ENCODE measurements around the gene CSTF2. TPM values are rescaled to one million over a fixed set of nuclear protein-coding genes. Genes with fewer than 3 reads are reported as not detected.

The CSTF2 gene
- total RNA-seq, 4 donors from 2014 or later = 15.3 to 26.5 (median 18.0) TPM

GRCh38 chrX:100871594-100872560 lies 51.7 kb downstream of the CSTF2 start:
- Histone ChIP-seq H3K36me3 (no peaks in the 10 kb centered on the region), H3K27me3 (no peaks in the 10 kb centered on the region), H3K9me3 (no peaks in the 10 kb centered on the region), H3K27ac (peak overlapping the region in 3 of 4 donors; percentile 16 to 47 (median 36)), H3K4me3 (peak overlapping the region in 3 of 4 donors; percentile 7 to 40 (median 27)), H3K4me1 (no peaks in the 10 kb centered on the region)
- DNase-seq = peak; percentile 22
- WGBS, 2 donors (ENCODE audit: low coverage in 1 of 2) = 0 to 49% methylated on average over 1 to 9 of the region's 9 CpGs
- intact Hi-C loops (cut with DNase I; ENCODE audit: low total_unique reads) (no loop called here), in situ Hi-C loops (cut with MboI; ENCODE audit: low pct_ligation_motif_present in 1 of 4, low pct_unique_long_range_greater_than_20kb in 1 of 4, low sequenced_read_pairs in 3 of 4) (no loop called here)
- TF ChIP-seq POLR2AphosphoS5 (IDR thresholded peaks at IDR 0.05) (no peak), CTCF (IDR thresholded peaks at IDR 0.05) (no peak), EP300 (IDR thresholded peaks at IDR 0.05; ENCODE audit: low read depth) (no peak), POLR2A (IDR thresholded peaks at IDR 0.05) (no peak)

GRCh38 chrX:100874325-100874724 lies 54.1 kb downstream of the CSTF2 start, which contains the start of gene NOX1:
Gene NOX1, minus strand, starts transcription at chrX:100874359. Its CDS starts 220 bp downstream, at chrX:100874139.
- no peaks in the 10 kb centered on the region for H3K36me3 ChIP-seq
- peak; percentile 36 for DNase-seq
- TF ChIP-seq POLR2A (IDR thresholded peaks at IDR 0.05) (no peak), POLR2AphosphoS5 (IDR thresholded peaks at IDR 0.05) (peak in 1 of 3 donors; percentile 24)
- no peaks in the 10 kb centered on the region for H3K9me3 ChIP-seq
- peak within 1 kb of the TSS; percentile 42 to 67 (median 55) for H3K27ac ChIP-seq
- H3K4me1 ChIP-seq = no peaks in the 10 kb centered on the region
- peak within 1 kb of the TSS in 3 of 4 donors; percentile 16 to 40 (median 27) for H3K4me3 ChIP-seq
- 25% methylated on average over 2 of the region's 2 CpGs; no CpG with 5 or more reads in 1 of the 2 donors for WGBS, 2 donors (ENCODE audit: low coverage in 1 of 2)
- in situ Hi-C loops (cut with MboI; ENCODE audit: low pct_ligation_motif_present in 1 of 4, low pct_unique_long_range_greater_than_20kb in 1 of 4, low sequenced_read_pairs in 3 of 4) = no loop called here
- intact Hi-C loops (cut with DNase I; ENCODE audit: low total_unique reads) = no loop called here
- no peaks in the 10 kb centered on the region for H3K27me3 ChIP-seq

- Histone ChIP-seq H3K27ac (peak overlapping the region in 1 of 4 donors; percentile 47), H3K4me3 (no peak overlapping the region), H3K36me3 (no peaks in the 10 kb centered on the region), H3K4me1 (peaks cover 0 to 6% (median 2%) of the 10 kb centered on the region in 4 donors), H3K27me3 (no peaks in the 10 kb centered on the region), H3K9me3 (no peaks in the 10 kb centered on the region)
- TF ChIP-seq EP300 (IDR thresholded peaks at IDR 0.05; ENCODE audit: low read depth) (no peak), POLR2AphosphoS5 (IDR thresholded peaks at IDR 0.05) (no peak), CTCF (IDR thresholded peaks at IDR 0.05) (no peak), POLR2A (IDR thresholded peaks at IDR 0.05) (no peak)
- in situ Hi-C loops (cut with MboI; ENCODE audit: low pct_ligation_motif_present in 1 of 4, low pct_unique_long_range_greater_than_20kb in 1 of 4, low sequenced_read_pairs in 3 of 4) (no loop called here), intact Hi-C loops (cut with DNase I; ENCODE audit: low total_unique reads) (no loop called here)
- WGBS, 2 donors (ENCODE audit: low coverage in 1 of 2) = 65 to 67% methylated on average over 1 to 2 of the region's 2 CpGs
- DNase-seq = no peak
Measured at GRCh38 chrX:100880368-100880767, 60.2 kb downstream of the CSTF2 start.

- in situ Hi-C loops (cut with MboI; ENCODE audit: low pct_ligation_motif_present in 1 of 4, low pct_unique_long_range_greater_than_20kb in 1 of 4, low sequenced_read_pairs in 3 of 4) = no loop called here
- intact Hi-C loops (cut with DNase I; ENCODE audit: low total_unique reads) = no loop called here
- no peak for DNase-seq
- no peaks in the 10 kb centered on the region for H3K36me3 ChIP-seq
- WGBS, 2 donors (ENCODE audit: low coverage in 1 of 2) = 35% methylated on average over 4 of the region's 4 CpGs; no CpG with 5 or more reads in 1 of the 2 donors
- no peaks in the 10 kb centered on the region for H3K27me3 ChIP-seq
- H3K4me3 ChIP-seq = no peak overlapping the region
- peaks cover 0 to 6% (median 2%) of the 10 kb centered on the region in 4 donors for H3K4me1 ChIP-seq
- no peaks in the 10 kb centered on the region for H3K9me3 ChIP-seq
- H3K27ac ChIP-seq = peak overlapping the region; percentile 57 to 66 (median 62)
- no peak for TF ChIP-seq POLR2AphosphoS5 (IDR thresholded peaks at IDR 0.05)
- TF ChIP-seq CTCF (IDR thresholded peaks at IDR 0.05) = no peak
- no peak for TF ChIP-seq EP300 (IDR thresholded peaks at IDR 0.05; ENCODE audit: low read depth)
- no peak for TF ChIP-seq POLR2A (IDR thresholded peaks at IDR 0.05)
Measured at GRCh38 chrX:100883654-100884053, 63.5 kb downstream of the CSTF2 start.

Small RNA genes within 50 kb of the gene (small RNA-seq; reads per million reads assigned to genes)
- gene RF00411 = 0 to 0.28 (median 0) reads per million in 4 donors

Other genes with a start within 250 kb of the CSTF2 start
- 1 to 10 TPM in 1 of 4 donors, under 1 TPM in 1, not detected in 2; 0.68 to 1.1 TPM for gene TNMD, start 235.5 kb upstream of the CSTF2 start, total RNA-seq
- gene TSPAN6, start 183.6 kb upstream of the CSTF2 start, total RNA-seq = 100 to 1,000 TPM in 2 of 4 donors, 10 to 100 TPM in 2; 16.7 to 114 (median 70.3) TPM
- 10 to 100 TPM in 2 of 4 donors, 1 to 10 TPM in 2; 9.3 to 72.2 (median 13.1) TPM for gene SRPX2, start 176.2 kb upstream of the CSTF2 start, total RNA-seq
- 10 to 100 TPM; 39.0 to 49.7 (median 43.1) TPM for gene SYTL4, start 88.3 kb upstream of the CSTF2 start, total RNA-seq
- 10 to 100 TPM; 17.6 to 31.8 (median 23.7) TPM for gene NOX1, start 54.0 kb downstream of the CSTF2 start, total RNA-seq
- gene XKRX, start 108.5 kb downstream of the CSTF2 start, total RNA-seq = 1 to 10 TPM; 1.9 to 5.9 (median 2.2) TPM
- gene ARL13A, start 149.3 kb downstream of the CSTF2 start, total RNA-seq = not detected
- gene TRMT2B, start 231.7 kb downstream of the CSTF2 start, total RNA-seq = 10 to 100 TPM; 14.9 to 25.4 (median 21.7) TPM